ENCODE results near the gene C5orf15. TPM values are rescaled to one million over a fixed set of nuclear protein-coding genes. Genes with fewer than 3 reads are reported as not detected.

Gene C5orf15
- total and polyA plus RNA-seq, 9 of the 15 experiments (the other 6 are each of a cell fraction or from before 2014, with no cell fraction given): 23.3 to 50.7 (median 35.5) TPM

DNA sequence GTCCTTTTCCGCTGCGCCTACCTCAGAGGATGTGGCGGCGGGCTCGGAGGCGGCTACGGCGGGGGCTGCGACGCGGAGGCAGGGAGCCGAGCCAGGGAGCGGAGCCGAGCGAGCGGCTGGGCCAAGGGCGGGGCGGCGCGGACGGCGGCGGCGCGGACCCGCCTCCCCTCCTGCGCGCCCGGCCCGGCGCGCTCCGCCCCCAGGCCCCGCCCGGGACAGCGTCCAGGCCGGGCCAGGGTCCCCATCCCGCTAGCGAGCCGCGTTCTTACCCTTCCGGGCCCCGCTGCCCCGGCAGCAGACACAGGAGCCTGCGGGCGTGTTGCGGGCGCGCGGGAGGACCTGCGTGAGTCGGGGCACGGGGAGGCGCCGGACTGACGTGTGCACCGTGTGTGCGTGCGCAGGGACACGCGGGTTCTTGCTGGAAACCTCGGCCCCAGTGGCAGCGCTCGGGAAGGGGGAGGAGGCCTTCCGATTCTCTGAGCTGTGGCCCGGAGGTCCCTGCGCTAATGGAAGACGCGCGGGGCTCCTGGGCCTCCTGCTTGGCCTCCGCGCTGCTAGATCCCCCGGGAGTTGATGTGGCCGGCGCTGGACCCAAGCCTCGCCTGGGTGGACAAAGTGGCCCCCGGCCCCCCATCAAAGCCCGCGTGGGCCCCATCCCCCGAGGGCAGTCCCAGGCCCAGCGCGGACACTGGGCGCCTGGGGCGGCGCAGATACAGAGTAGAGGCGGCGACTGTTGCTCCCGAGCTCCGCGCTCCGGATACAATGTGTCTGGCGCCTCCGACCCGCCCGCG, 36.4 kb upstream of the C5orf15 start, which contains the start of gene VDAC1 (continued):
- TF ChIP-seq, protein P1, sequence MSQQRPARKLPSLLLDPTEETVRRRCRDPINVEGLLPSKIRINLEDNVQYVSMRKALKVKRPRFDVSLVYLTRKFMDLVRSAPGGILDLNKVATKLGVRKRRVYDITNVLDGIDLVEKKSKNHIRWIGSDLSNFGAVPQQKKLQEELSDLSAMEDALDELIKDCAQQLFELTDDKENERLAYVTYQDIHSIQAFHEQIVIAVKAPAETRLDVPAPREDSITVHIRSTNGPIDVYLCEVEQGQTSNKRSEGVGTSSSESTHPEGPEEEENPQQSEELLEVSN (IDR thresholded peaks at IDR 0.05; ENCODE audit: borderline replicate concordance in 1 of 2, extremely low read depth in 1 of 2, insufficient read depth in 1 of 2, insufficient read length in 1 of 2, low read depth in 1 of 2, low read length in 1 of 2, poor library complexity in 1 of 2, severe bottlenecking in 1 of 2): peak; percentile 29 to 61
- TF ChIP-seq HDAC8 (tag; IDR thresholded peaks at IDR 0.05): no peak
- TF ChIP-seq ZBTB1 (CRISPR knock-in tag; IDR thresholded peaks at IDR 0.05; ENCODE audit: borderline replicate concordance, low read depth): 0 out of 2 replicates have a peak, but pooled peaks have one; percentile 21
- TF ChIP-seq REST (IDR thresholded peaks at IDR 0.05; ENCODE audit: borderline replicate concordance): no peak
- 0 out of 2 replicates have a peak, but pooled peaks have one; percentile 50 for TF ChIP-seq REST (CRISPR knock-in tag; IDR thresholded peaks at IDR 0.05; ENCODE audit: low read depth)
- TF ChIP-seq GABPA (tag; conservative IDR thresholded peaks at IDR 0.05; ENCODE audit: low read depth): peak; percentile 16; the same call in 1 of the 2 replicates
- TF ChIP-seq, protein P2, sequence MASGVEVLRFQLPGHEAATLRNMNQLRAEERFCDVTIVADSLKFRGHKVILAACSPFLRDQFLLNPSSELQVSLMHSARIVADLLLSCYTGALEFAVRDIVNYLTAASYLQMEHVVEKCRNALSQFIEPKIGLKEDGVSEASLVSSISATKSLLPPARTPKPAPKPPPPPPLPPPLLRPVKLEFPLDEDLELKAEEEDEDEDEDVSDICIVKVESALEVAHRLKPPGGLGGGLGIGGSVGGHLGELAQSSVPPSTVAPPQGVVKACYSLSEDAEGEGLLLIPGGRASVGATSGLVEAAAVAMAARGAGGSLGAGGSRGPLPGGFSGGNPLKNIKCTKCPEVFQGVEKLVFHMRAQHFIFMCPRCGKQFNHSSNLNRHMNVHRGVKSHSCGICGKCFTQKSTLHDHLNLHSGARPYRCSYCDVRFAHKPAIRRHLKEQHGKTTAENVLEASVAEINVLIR (CRISPR knock-in tag; IDR thresholded peaks at IDR 0.05): peak; percentile 33; the same call in 1 of the 2 replicates
- TF ChIP-seq FIP1L1 (IDR thresholded peaks at IDR 0.05; ENCODE audit: low read depth, low read length, poor library complexity, severe bottlenecking): peak; percentile 36
- peak; percentile 34 for TF ChIP-seq RB1 (IDR thresholded peaks at IDR 0.05; ENCODE audit: low read depth)
- TF ChIP-seq, protein P3, sequence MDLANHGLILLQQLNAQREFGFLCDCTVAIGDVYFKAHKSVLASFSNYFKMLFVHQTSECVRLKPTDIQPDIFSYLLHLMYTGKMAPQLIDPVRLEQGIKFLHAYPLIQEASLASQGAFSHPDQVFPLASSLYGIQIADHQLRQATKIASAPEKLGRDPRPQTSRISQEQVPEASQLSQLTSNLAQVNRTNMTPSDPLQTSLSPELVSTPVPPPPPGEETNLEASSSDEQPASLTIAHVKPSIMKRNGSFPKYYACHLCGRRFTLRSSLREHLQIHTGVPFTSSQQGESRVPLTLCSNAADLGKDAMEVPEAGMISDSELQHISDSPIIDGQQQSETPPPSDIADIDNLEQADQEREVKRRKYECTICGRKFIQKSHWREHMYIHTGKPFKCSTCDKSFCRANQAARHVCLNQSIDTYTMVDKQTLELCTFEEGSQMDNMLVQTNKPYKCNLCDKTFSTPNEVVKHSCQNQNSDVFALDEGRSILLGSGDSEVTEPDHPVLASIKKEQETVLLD (IDR thresholded peaks at IDR 0.05): peak; percentile 47; the same call in 1 of the 2 replicates
- TF ChIP-seq ZNF212 (CRISPR knock-in tag; IDR thresholded peaks at IDR 0.05): no peak
- TF ChIP-seq HDAC1 (IDR thresholded peaks at IDR 0.05): peak in 1 of 2 experiments; percentile 71; a peak in 1 of 4 replicates

Data from K562 (cell line).